Transverse colon (tissue), 4 donors: ENCODE measurements around the gene CCDC201. TPM values are rescaled to one million over a fixed set of nuclear protein-coding genes. Genes with fewer than 3 reads are reported as not detected.
"Not testable (repeated sequence)": the region's sequence is repeated elsewhere in the genome, so short reads cannot be mapped to it uniquely, and the experiment has no call there.

Source experiments
- DNase-seq: peaks from one replicate; pipeline ENCODE4 v3.0.0-alpha.2; 2019
- H3K27ac ChIP-seq, 4 donors: fragments of 200-600 bp; sonication (generic); 2 replicates each; pipeline ENCODE4 v1.5.1; 2016 to 2018; ENCODE audit warnings: inconsistent platforms in 4 of 4
- H3K27me3 ChIP-seq: fragments of 200-600 bp; sonication (generic); 2 replicates; pipeline ENCODE4 v1.5.1; 2017; ENCODE audit warnings: inconsistent platforms
- H3K36me3 ChIP-seq, 4 donors: fragments of 200-600 bp; sonication (generic); 2 replicates each; pipeline ENCODE4 v1.5.1; 2017 to 2019; ENCODE audit warnings: inconsistent platforms in 4 of 4
- H3K4me1 ChIP-seq, 4 donors: fragments of 200-600 bp; sonication (generic); 2 replicates each; pipeline ENCODE4 v1.5.1; 2017 to 2020; ENCODE audit warnings: inconsistent platforms in 4 of 4
- H3K4me3 ChIP-seq, 4 donors: fragments of 200-600 bp; sonication (generic); 1 replicate in 1 of 4; 2 replicates in 3 of 4; pipeline versions ENCODE4 v1.5.1 to v1.6.1; 2017 to 2019; ENCODE audit warnings: inconsistent platforms in 4 of 4
- H3K9me3 ChIP-seq, 2 donors: fragments of 200-600 bp; sonication (generic); 2 replicates each; pipeline ENCODE4 v1.5.1; 2017 to 2019; ENCODE audit warnings: inconsistent platforms in 2 of 2
- EP300 ChIP-seq: sonication (generic); formaldehyde crosslinking; IDR thresholded peaks from one replicate; pipeline ENCODE4 v1.6.1; 2017; ENCODE audit warnings: antibody characterized with exemption, low read depth
- POLR2A ChIP-seq: fragments of 450-650 bp; IDR thresholded peaks from one replicate; pipeline ENCODE4 v1.6.1; 2016; ENCODE audit warnings: antibody characterized with exemption, mild to moderate bottlenecking, moderate library complexity
- POLR2AphosphoS5 ChIP-seq, 3 donors: sonication (generic); formaldehyde crosslinking; IDR thresholded peaks; one replicate each; pipeline ENCODE4 v1.6.1; 2016; ENCODE audit warnings: antibody characterized with exemption in 3 of 3
- WGBS, 2 donors: methylation state at CpG; one replicate each; pipeline ENCODE4 v1.1.5; 2018; ENCODE audit warnings: low coverage in 1 of 2; 5-methylcytosine and 5-hydroxymethylcytosine counted together
- in situ Hi-C, 4 donors: fragments of 200-750 bp; cut with MboI; loops; one replicate each; pipeline versions ENCODE4 v1.15.0 to v1.15.1; 2017; ENCODE audit warnings: low sequenced_read_pairs in 3 of 4, low pct_ligation_motif_present in 1 of 4, low pct_unique_long_range_greater_than_20kb in 1 of 4
- intact Hi-C: fragments of 100-400 bp; cut with DNase I; formaldehyde crosslinking; loops from one replicate; pipeline ENCODE4 v1.15.1; 2023; ENCODE audit warnings: low total_unique reads
- small RNA-seq, 4 donors: library from RNA; depleted of rRNA; stranded (forward); fragments of <200 nt; gene quantifications; one replicate each; pipeline ENCODE3, GENCODE V24; 2016
- total RNA-seq, 4 donors: library from RNA; depleted of rRNA; stranded (reverse); fragments of >200 nt; gene quantifications; one replicate each; pipeline ENCODE4 v1.1.0, GENCODE V29; 2016
- TF ChIP-seq, protein P1 (sequence below), 5 experiments: fragments of 200-600 bp in 3 of 5; fragments of 450-650 bp in 2 of 5; sonication (generic) in 3 of 5; IDR thresholded peaks; 1 replicate in 2 of 5; 2 replicates in 3 of 5; pipeline ENCODE4 v1.5.1; 2016 to 2017; ENCODE audit warnings: antibody characterized with exemption in 5 of 5, inconsistent platforms in 3 of 5, mild to moderate bottlenecking in 2 of 5, moderate library complexity in 1 of 5

Gene CCDC201
- total RNA-seq, 4 donors from 2014 or later: not detected

DNA sequence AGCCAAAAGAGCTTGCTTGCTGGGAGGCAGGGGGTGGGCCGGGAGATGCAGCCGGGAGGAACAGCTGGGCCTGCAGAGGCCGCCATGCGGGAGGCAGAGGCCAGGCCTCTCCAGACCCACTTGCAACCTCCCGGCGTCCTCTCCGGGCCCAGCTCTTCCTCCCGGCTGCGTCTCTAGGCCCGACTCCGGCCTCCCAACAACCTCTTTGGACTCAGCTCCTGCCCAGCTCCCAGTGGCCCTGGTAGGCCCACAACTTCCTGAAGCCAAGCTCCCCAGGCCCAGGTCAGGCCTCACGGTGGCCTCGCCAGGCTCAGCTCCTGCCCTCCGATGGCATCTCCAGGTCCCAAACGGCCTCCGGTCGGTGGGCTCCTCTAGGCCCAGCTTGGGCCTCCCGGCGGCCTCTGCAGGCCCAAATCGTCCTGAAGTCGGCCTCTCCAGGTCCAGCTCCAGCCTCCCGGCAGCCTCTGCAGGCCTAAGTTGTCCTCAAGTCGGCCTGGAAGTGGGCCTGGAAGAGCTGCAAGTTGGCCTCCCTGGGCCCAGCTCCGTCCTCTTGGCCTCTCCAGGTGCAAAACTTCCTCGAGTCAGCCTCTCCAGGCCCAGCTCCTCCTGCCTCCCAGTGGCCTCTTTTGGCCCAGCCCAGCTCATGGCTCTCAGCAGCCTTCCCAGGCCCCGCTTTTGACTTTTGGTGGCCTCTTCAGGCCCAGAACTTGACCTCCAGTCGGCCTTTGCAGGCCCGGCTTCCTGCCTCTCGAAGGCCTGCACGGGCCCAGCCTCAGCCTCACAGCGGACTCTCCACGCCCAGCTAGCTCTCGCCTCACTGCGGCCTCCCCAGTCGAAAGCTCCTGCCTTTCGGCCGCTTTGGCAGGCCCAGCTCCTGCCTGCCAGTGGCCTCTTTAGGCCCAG, 58.4 kb downstream of the CCDC201 start:
- H3K36me3 ChIP-seq, H3K4me1 ChIP-seq, H3K27me3 ChIP-seq, DNase-seq, H3K9me3 ChIP-seq, in situ Hi-C loops, intact Hi-C loops, H3K27ac ChIP-seq, H3K4me3 ChIP-seq: not testable (repeated sequence)
- 92% methylated on average over 28 of the region's 37 CpGs; no CpG with 5 or more reads in 1 of the 2 donors for WGBS, 2 donors

DNA sequence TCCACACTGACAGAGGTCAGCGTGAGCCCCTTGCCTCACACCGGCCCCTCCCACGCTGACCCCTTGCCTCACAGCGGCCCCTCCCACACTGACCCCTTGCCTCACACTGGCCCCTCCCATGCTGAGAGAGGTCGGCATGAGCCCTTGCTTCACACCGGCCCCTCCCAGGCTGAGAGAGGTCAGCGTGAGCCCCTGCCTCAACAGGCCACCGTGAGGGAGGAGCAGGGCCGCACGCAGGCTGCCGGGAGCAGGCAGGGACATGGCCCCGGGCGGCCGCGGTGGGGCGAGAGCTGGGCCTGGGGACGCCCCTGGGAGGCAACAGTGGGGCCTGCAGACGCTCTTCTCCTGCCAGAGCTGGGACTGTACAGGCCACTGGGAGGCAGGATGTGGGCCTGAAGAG, 59.1 kb downstream of the CCDC201 start:
- H3K4me3 ChIP-seq, H3K4me1 ChIP-seq, H3K9me3 ChIP-seq, H3K36me3 ChIP-seq, in situ Hi-C loops, intact Hi-C loops, H3K27ac ChIP-seq, DNase-seq, H3K27me3 ChIP-seq: not testable (repeated sequence)
- WGBS, 2 donors: 93% methylated on average over 13 of the region's 18 CpGs; no CpG with 5 or more reads in 1 of the 2 donors

DNA sequence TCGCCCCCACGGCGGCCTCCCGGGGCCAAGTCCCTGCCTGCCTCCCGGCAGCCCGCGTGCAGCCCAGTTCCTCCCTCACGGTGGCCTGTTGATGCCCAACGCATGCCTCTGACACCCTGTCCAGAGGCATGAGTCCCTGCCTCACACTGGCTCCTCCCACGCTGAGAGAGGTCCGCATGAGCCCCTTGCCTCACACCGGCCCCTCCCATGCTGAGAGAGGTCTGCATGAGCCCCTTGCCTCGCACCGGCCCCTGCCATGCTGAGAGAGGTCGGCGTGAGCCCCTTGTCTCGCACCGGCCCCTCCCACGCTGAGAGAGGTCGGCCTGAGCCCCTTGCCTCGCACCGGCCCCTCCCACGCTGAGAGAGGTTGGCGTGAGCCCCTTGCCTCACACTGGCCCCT, 59.9 kb downstream of the CCDC201 start:
- Histone ChIP-seq H3K27me3 (no peaks in the 10 kb centered on the region), H3K9me3 (no peaks in the 10 kb centered on the region), H3K4me1 (no peaks in the 10 kb centered on the region), H3K36me3 (no peaks in the 10 kb centered on the region), H3K4me3 (no peak overlapping the region), H3K27ac (no peak overlapping the region)
- TF ChIP-seq POLR2A (no peak), POLR2AphosphoS5 (IDR thresholded peaks at IDR 0.05) (no peak), EP300 (no peak)
- TF ChIP-seq, protein P1, sequence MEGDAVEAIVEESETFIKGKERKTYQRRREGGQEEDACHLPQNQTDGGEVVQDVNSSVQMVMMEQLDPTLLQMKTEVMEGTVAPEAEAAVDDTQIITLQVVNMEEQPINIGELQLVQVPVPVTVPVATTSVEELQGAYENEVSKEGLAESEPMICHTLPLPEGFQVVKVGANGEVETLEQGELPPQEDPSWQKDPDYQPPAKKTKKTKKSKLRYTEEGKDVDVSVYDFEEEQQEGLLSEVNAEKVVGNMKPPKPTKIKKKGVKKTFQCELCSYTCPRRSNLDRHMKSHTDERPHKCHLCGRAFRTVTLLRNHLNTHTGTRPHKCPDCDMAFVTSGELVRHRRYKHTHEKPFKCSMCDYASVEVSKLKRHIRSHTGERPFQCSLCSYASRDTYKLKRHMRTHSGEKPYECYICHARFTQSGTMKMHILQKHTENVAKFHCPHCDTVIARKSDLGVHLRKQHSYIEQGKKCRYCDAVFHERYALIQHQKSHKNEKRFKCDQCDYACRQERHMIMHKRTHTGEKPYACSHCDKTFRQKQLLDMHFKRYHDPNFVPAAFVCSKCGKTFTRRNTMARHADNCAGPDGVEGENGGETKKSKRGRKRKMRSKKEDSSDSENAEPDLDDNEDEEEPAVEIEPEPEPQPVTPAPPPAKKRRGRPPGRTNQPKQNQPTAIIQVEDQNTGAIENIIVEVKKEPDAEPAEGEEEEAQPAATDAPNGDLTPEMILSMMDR (IDR thresholded peaks at IDR 0.05): no peak
- DNase-seq: no peak
- in situ Hi-C loops (no loop called here), intact Hi-C loops (no loop called here)
- 89% methylated on average over 24 of the region's 24 CpGs; no CpG with 5 or more reads in 1 of the 2 donors for WGBS, 2 donors

DNA sequence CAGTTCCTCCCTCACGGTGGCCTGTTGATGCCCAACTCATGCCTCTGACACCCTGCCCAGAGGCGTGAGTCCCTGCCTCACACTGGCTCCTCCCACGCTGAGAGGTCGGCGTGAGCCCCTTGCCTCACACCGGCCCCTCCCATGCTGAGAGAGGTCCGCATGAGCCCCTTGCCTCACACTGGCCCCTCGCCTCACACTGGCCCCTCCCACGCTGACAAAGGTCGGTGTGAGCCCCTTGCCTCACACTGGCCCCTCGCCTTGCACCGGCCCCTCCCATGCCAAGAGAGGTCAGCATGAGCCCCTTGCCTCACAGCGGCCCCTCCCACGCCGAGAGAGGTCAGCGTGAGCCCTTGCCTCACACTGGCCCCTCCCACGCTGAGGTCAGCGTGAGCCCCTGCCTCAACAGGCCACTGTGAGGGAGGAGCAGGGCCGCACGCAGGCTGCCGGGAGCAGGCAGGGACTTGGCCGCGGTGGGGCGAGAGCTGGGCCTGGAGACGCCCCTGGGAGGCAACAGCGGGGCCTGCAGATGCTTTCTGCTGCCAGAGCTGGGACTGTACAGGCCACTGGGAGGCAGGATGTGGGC, 61.1 kb downstream of the CCDC201 start:
- H3K36me3 ChIP-seq, intact Hi-C loops, H3K27me3 ChIP-seq, in situ Hi-C loops, H3K4me1 ChIP-seq, DNase-seq, H3K27ac ChIP-seq, H3K4me3 ChIP-seq, H3K9me3 ChIP-seq: not testable (repeated sequence)
- WGBS, 2 donors: 94% methylated on average over 20 of the region's 26 CpGs; no CpG with 5 or more reads in 1 of the 2 donors

DNA sequence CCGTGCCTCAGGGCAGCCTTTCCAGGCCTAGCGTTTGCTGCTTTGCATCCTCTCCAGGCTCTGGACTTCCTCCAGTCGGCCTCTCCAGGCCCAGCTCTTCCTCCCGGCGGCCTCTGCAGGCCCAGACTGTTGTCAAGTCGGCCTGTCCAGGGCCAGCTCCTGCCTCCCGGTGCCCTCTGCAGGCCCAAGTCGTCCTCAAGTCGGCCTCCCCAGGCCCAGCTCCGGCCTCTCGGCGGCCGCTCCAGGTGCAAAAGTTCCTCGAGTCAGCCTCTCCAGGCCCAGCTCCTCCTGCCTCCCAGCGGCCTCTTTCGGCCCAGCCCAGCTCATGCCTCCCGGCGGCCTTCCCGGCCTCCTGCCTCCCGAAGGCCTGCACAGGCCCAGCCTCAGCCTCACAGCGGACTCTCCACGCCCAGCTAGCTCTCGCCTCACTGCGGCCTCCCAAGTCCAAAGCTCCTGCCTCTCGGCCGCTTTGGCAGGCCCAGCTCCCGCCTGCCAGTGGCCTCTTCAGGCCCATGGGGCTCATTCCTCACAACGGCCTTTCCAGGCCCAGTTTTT, 62.4 kb downstream of the CCDC201 start:
- intact Hi-C loops, H3K27ac ChIP-seq, in situ Hi-C loops, H3K27me3 ChIP-seq, H3K4me3 ChIP-seq, H3K36me3 ChIP-seq, DNase-seq, H3K9me3 ChIP-seq, H3K4me1 ChIP-seq: not testable (repeated sequence)
- WGBS, 2 donors: 96 to 100% methylated on average over 2 to 26 of the region's 28 CpGs

Small RNAs within 50 kb of the gene (small RNA-seq; reads per million reads assigned to genes)
- 0 reads per million in 4 donors for gene RNU6-326P

Other genes with a start within 250 kb of the CCDC201 start
- gene IGFBP1, start 15.4 kb upstream of the CCDC201 start, total RNA-seq: not detected
- gene IGFBP3, start 48.2 kb upstream of the CCDC201 start, total RNA-seq: 100 to 1,000 TPM in 1 of 4 donors, 10 to 100 TPM in 3; 25.4 to 118 (median 57.6) TPM